Fibroblast of lung (primary cell): ENCODE measurements around the gene FMN1. TPM values are rescaled to one million over a fixed set of nuclear protein-coding genes. Genes with fewer than 3 reads are reported as not detected.
A peak's percentile ranks its signal among the peaks of the same experiment; 100 is the strongest.

ENCODE experiments used
- DNase-seq, 2 donors: peaks; one replicate each; pipeline versions ENCODE4 v3.0.0 to v3.0.0-alpha.2; 2010; ENCODE audit warnings: low read depth in 2 of 2
- H2AFZ ChIP-seq: 2 replicates; pipeline ENCODE4 v1.5.1; 2012; ENCODE audit warnings: low read length, control low read depth, inconsistent platforms
- H3K27ac ChIP-seq: 2 replicates; pipeline ENCODE4 v1.5.1; 2011; ENCODE audit warnings: low read length, control low read depth; ENCODE audit not compliant: insufficient read depth
- H3K27me3 ChIP-seq: 2 replicates; pipeline ENCODE4 v1.5.1; 2011; ENCODE audit warnings: mild to moderate bottlenecking, low read length; ENCODE audit not compliant: control insufficient read depth, insufficient read depth
- H3K36me3 ChIP-seq: 2 replicates; pipeline ENCODE4 v1.5.1; 2011; ENCODE audit warnings: low read length; ENCODE audit not compliant: control insufficient read depth, insufficient read depth
- H3K4me1 ChIP-seq: 2 replicates; pipeline ENCODE4 v1.5.1; 2011; ENCODE audit warnings: low read length; ENCODE audit not compliant: control insufficient read depth, insufficient read depth; ENCODE audit errors: extremely low read depth
- H3K4me2 ChIP-seq: 2 replicates; pipeline ENCODE4 v1.5.1; 2011; ENCODE audit warnings: low read length, control low read depth; ENCODE audit not compliant: insufficient read depth; ENCODE audit errors: extremely low read depth
- H3K4me3 ChIP-seq, 4 experiments: fragments of 200-600 bp in 1 of 4; sonication (generic) in 1 of 4; replicated peaks in 1 of 4; 2 replicates each; pipeline ENCODE4 v1.5.1; 2011 to 2016; ENCODE audit warnings: low read length in 4 of 4, low read depth in 3 of 4, mild to moderate bottlenecking in 3 of 4, control low read depth in 2 of 4, inconsistent platforms in 1 of 4, mixed read lengths in 1 of 4; ENCODE audit not compliant: insufficient read depth in 1 of 4; ENCODE audit errors: control extremely low read depth in 1 of 4
- H3K79me2 ChIP-seq: 2 replicates; pipeline ENCODE4 v1.5.1; 2012; ENCODE audit warnings: mild to moderate bottlenecking, low read length, inconsistent platforms; ENCODE audit not compliant: control insufficient read depth, insufficient read depth
- H3K9ac ChIP-seq: 2 replicates; pipeline ENCODE4 v1.5.1; 2011; ENCODE audit warnings: mild to moderate bottlenecking, low read length, control low read depth; ENCODE audit not compliant: insufficient read depth
- H3K9me3 ChIP-seq: 2 replicates; pipeline ENCODE4 v1.5.1; 2012; ENCODE audit warnings: low read depth, low read length; ENCODE audit not compliant: control insufficient read depth, insufficient read depth
- H4K20me1 ChIP-seq: 2 replicates; pipeline ENCODE4 v1.5.1; 2011; ENCODE audit warnings: low read length; ENCODE audit not compliant: control insufficient read depth, insufficient read depth; ENCODE audit errors: extremely low read depth
- EZH2 ChIP-seq: IDR thresholded peaks from 2 replicates; pipeline ENCODE4 v1.5.1; 2012; ENCODE audit warnings: low read length, control low read depth, mild to moderate bottlenecking; ENCODE audit errors: missing control alignments
- polyA plus RNA-seq, 2 donors: library from polyadenylated mRNA; depleted of rRNA in 1 of 2; stranded (reverse) in 1 of 2; unstranded in 1 of 2; fragments of >200 nt; gene quantifications; 2 replicates each; pipeline ENCODE4 v1.2.1, GENCODE V29; 2011 to 2012; ENCODE audit warnings: missing spikeins in 1 of 2
- total RNA-seq: library from RNA; depleted of rRNA; stranded (reverse); fragments of >200 nt; gene quantifications from 2 replicates; pipeline ENCODE4 v1.2.1, GENCODE V29; 2014
- TF ChIP-seq, protein P1 (sequence below), 2 donors: IDR thresholded peaks in 1 of 2; conservative IDR thresholded peaks in 1 of 2; 1 replicate in 1 of 2; 2 replicates in 1 of 2; pipeline ENCODE4 v1.5.1; 2011 to 2012; ENCODE audit warnings: low read length in 2 of 2, control low read depth in 1 of 2, inconsistent platforms in 1 of 2, low read depth in 1 of 2, mild to moderate bottlenecking in 1 of 2

The FMN1 gene
- total and polyA plus RNA-seq, 2 donors (not counting 1 experiment from before 2014, with no cell fraction given), result 7.5 to 43.8 TPM

DNA sequence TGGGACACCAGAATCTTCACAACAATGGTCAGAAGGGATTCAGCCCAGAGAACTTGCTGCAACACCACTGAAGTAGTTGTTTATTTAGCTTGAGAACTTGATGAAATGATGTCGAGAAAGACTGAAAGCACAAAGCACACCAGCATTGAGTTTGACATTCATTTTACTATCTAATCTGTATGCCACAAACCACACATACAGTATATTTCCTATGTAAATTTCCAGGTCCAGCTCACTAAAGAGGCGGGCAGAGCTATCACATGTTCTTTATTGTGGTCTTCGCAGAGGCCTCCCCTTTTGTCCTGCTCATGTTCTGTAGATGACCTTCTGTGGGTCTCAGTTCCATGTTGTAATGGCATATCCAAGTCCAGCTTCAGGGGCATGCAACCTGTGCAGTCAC, 10.4 kb upstream of the FMN1 start:
- Histone ChIP-seq H3K4me3 (no peak overlapping the region), H3K4me1 (no peaks in the 10 kb centered on the region), H3K27ac (no peak overlapping the region), H3K9me3 (no peaks in the 10 kb centered on the region), H3K27me3 (peaks cover 7% of the 10 kb centered on the region), H3K4me2 (no peak overlapping the region), H2AFZ (no peak overlapping the region), H4K20me1 (no peaks in the 10 kb centered on the region), H3K79me2 (no peaks in the 10 kb centered on the region), H3K9ac (no peak overlapping the region), H3K36me3 (no peaks in the 10 kb centered on the region)
- DNase-seq, result no peak
- TF ChIP-seq, protein P1, sequence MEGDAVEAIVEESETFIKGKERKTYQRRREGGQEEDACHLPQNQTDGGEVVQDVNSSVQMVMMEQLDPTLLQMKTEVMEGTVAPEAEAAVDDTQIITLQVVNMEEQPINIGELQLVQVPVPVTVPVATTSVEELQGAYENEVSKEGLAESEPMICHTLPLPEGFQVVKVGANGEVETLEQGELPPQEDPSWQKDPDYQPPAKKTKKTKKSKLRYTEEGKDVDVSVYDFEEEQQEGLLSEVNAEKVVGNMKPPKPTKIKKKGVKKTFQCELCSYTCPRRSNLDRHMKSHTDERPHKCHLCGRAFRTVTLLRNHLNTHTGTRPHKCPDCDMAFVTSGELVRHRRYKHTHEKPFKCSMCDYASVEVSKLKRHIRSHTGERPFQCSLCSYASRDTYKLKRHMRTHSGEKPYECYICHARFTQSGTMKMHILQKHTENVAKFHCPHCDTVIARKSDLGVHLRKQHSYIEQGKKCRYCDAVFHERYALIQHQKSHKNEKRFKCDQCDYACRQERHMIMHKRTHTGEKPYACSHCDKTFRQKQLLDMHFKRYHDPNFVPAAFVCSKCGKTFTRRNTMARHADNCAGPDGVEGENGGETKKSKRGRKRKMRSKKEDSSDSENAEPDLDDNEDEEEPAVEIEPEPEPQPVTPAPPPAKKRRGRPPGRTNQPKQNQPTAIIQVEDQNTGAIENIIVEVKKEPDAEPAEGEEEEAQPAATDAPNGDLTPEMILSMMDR (conservative IDR thresholded peaks at IDR 0.05 in 1 of 2, IDR thresholded peaks at IDR 0.05 in 1 of 2; ENCODE audit: low read depth in 1 of 2, low read length in 2 of 2), result no peak
- TF ChIP-seq EZH2, result no peak

DNA sequence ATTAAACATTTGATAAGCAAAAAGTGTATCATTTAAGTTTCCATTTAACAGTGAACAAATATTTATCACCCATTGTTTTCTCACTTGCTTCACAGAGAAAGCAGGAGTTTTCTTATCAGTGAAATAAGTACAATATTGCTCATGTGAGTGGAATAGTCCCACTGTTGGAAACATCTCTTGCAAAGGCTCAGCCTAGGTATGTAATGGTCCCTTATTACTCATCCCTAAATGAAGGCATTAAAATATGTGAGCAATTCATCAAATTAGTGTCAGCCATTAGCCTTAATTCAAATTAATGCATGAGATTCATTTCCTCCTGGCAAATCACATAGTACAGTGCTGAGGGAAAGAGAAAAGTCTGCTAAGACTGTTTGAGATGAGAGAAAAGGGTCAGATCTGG, 9.6 kb upstream of the FMN1 start:
- Histone ChIP-seq H3K79me2 (no peaks in the 10 kb centered on the region), H2AFZ (no peak overlapping the region), H3K9me3 (no peaks in the 10 kb centered on the region), H3K27me3 (peaks cover 14% of the 10 kb centered on the region), H3K36me3 (no peaks in the 10 kb centered on the region), H3K9ac (no peak overlapping the region), H3K27ac (no peak overlapping the region), H3K4me3 (no peak overlapping the region), H4K20me1 (no peaks in the 10 kb centered on the region), H3K4me1 (no peaks in the 10 kb centered on the region), H3K4me2 (no peak overlapping the region)
- no peak for TF ChIP-seq EZH2
- TF ChIP-seq, protein P1 (conservative IDR thresholded peaks at IDR 0.05 in 1 of 2, IDR thresholded peaks at IDR 0.05 in 1 of 2; ENCODE audit: low read depth in 1 of 2, low read length in 2 of 2), result no peak
- DNase-seq, result peak in 1 of 2 donors; percentile 44

DNA sequence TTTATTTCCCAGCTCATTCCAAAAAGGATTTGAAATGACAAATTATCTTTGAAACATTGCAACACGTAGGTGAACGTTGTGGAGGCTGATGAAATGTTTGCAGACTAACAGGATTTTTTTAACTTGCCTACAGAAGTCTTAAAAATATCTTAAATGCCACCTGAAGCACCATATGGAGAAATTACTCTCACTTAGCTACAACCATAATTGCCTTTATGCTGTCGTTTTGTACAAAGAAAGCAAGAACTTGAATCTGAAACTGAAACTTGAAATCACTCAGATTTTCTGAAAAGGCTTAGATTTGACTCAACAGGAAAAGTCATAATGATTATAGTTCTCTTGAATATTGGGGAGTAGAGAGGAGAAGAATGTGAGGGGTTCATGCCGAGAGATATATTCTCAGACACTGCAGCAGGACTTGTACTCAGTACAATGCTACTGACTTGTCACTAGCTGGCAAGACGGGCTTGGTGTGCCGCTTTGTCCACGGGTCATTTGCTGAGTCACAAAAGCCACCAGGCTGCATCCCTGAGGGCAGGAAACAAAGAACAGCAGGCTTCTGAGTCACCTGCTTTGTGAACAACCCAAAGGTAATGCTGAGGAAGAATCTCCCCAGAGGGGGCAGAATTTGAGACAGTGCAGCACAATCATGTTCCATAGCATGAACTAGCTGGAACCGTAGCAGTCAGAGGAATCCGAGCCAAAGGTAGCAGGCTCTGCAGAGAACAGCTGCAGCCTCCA, 7.1 kb upstream of the FMN1 start:
- Histone ChIP-seq H3K4me3 (peak overlapping the region in 2 of 4 experiments; percentile 38 to 51), H2AFZ (peak overlapping the region; percentile 19), H3K79me2 (no peaks in the 10 kb centered on the region), H3K36me3 (no peaks in the 10 kb centered on the region), H3K27me3 (peaks cover 14% of the 10 kb centered on the region), H3K4me1 (no peaks in the 10 kb centered on the region), H4K20me1 (no peaks in the 10 kb centered on the region), H3K9me3 (no peaks in the 10 kb centered on the region), H3K4me2 (peak overlapping the region; percentile 74), H3K9ac (no peak overlapping the region), H3K27ac (no peak overlapping the region)
- no peak for TF ChIP-seq EZH2
- TF ChIP-seq, protein P1 (conservative IDR thresholded peaks at IDR 0.05 in 1 of 2, IDR thresholded peaks at IDR 0.05 in 1 of 2; ENCODE audit: low read depth in 1 of 2, low read length in 2 of 2), result peak in 1 of 2 donors; percentile 17
- DNase-seq, result peak; percentile 8 to 64
